ENCODE data around the gene TMEM167B.

DNA sequence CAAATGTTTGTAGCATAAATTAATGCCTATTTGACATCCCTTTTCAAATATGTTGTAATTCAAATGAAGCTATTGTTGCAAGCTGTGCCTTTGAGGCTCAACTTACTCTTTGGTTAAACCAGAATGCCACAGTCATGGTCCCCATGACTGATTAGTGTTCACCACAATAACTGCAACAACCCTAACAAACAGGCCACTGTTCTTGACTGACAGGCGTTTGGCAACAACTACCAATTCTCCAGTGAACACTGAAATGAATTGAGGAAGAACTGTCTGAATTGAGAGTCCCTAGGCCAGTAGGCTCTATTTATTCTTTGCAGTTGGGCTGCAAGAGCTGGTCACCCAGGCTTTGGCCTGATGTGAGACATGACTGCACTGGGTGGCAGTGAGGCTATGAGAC, 6.6 kb upstream of the TMEM167B start:
- TF ChIP-seq YY1 (IDR thresholded peaks at IDR 0.05; ENCODE audit: low read depth) (no peak), MXI1 (IDR thresholded peaks at IDR 0.05; ENCODE audit: low read depth, low read length) (no peak), RCOR1 (IDR thresholded peaks at IDR 0.05; ENCODE audit: low read length) (no peak), POLR2AphosphoS5 (IDR thresholded peaks at IDR 0.05; ENCODE audit: low read depth, low read length) (no peak)
- TF ChIP-seq, protein P1, sequence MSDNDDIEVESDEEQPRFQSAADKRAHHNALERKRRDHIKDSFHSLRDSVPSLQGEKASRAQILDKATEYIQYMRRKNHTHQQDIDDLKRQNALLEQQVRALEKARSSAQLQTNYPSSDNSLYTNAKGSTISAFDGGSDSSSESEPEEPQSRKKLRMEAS (IDR thresholded peaks at IDR 0.05; ENCODE audit: low read depth): no peak

Measured in SK-N-SH (cell line).